Right kidney (tissue), 9 donors: ENCODE results near the gene LAGE3.

Experiments
- DNase-seq: peaks from one replicate; pipeline ENCODE4 v3.0.0-alpha.2; 2016
- long read RNA-seq, 8 donors: transcript quantifications; one replicate each; lab custom pipeline, GENCODE V29; 2026

The LAGE3 gene
- long read RNA-seq, donor 1, transcript LAGE3-201 (3 exons, 949 nt), result major isoform, 56 of 56 reads
- long read RNA-seq, donor 1, partial matches to known transcripts, result 0 of 56 reads
- long read RNA-seq, donor 1, other reads (novel, unspliced or antisense), result 0 of 56 reads
- long read RNA-seq, donor 2, transcript LAGE3-201 (3 exons, 949 nt), result major isoform, 25 of 25 reads
- long read RNA-seq, donor 2, partial matches to known transcripts, result 0 of 25 reads
- long read RNA-seq, donor 2, other reads (novel, unspliced or antisense), result 0 of 25 reads
- long read RNA-seq, donor 3, transcript LAGE3-201 (3 exons, 949 nt), result major isoform, 24 of 24 reads
- long read RNA-seq, donor 3, partial matches to known transcripts, result 0 of 24 reads
- long read RNA-seq, donor 3, other reads (novel, unspliced or antisense), result 0 of 24 reads
- long read RNA-seq, donor 4, transcript LAGE3-201 (3 exons, 949 nt), result major isoform, 29 of 29 reads
- long read RNA-seq, donor 4, partial matches to known transcripts, result 0 of 29 reads
- long read RNA-seq, donor 4, other reads (novel, unspliced or antisense), result 0 of 29 reads
- long read RNA-seq, donor 5, transcript LAGE3-201 (3 exons, 949 nt), result major isoform, 26 of 26 reads
- long read RNA-seq, donor 5, partial matches to known transcripts, result 0 of 26 reads
- long read RNA-seq, donor 5, other reads (novel, unspliced or antisense), result 0 of 26 reads
- long read RNA-seq, donor 6, transcript LAGE3-201 (3 exons, 949 nt), result major isoform, 25 of 25 reads
- long read RNA-seq, donor 6, partial matches to known transcripts, result 0 of 25 reads
- long read RNA-seq, donor 6, other reads (novel, unspliced or antisense), result 0 of 25 reads
- long read RNA-seq, donor 7, transcript LAGE3-201 (3 exons, 949 nt), result major isoform, 39 of 39 reads
- long read RNA-seq, donor 7, partial matches to known transcripts, result 0 of 39 reads
- long read RNA-seq, donor 7, other reads (novel, unspliced or antisense), result 0 of 39 reads
- long read RNA-seq, donor 8, transcript LAGE3-201 (3 exons, 949 nt), result major isoform, 22 of 22 reads
- long read RNA-seq, donor 8, partial matches to known transcripts, result 0 of 22 reads
- long read RNA-seq, donor 8, other reads (novel, unspliced or antisense), result 0 of 22 reads

DNA sequence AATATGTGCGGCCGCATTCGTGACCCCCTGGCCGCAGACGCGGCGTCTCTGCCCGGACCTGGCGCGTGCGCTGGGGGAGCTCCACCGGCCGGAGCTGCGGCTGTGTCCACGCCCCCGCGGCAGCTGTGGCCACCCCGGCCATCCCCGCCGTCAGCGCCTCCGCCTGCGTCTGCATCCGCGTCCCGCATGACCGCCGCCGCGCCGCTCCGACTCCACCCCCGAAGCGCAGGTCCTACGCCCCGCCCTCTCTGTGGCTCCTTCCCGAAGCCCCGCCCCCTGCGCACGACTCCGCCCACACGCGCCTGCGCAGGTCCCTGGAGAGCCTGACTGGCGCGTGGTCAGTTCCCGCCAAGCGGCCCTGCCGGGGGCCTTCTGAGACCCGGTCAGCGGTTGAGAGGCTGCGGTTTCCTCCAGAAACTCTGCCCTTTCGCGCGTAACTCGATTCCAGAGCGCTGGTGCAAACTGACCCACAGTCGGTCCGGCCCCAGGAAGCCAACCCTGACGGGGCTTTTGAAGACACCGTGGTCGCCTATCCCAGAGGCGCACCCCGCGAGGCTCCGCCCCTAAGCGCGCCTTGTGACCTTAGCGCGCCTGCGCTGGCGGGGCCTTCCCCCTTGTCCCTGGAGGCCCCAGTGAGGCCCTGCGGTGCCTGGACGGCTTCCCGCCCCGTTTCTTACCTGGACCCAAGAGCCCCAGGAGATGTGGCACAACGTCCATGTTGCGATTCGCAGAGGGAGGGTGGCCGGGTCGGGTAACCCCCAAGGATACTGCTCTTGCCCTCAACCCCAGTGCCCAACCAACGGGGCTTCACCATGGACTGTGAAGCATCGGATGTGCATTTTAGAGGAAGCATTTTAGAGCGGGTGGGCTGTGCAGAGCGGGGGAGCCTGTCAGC lies at the start of gene LAGE3:
Gene LAGE3 (minus strand): TSS at position 554 of the 895 bp plus-strand sequence. CDS start 366 bp downstream, at position 188.
- peak; percentile 80 for DNase-seq

DNA sequence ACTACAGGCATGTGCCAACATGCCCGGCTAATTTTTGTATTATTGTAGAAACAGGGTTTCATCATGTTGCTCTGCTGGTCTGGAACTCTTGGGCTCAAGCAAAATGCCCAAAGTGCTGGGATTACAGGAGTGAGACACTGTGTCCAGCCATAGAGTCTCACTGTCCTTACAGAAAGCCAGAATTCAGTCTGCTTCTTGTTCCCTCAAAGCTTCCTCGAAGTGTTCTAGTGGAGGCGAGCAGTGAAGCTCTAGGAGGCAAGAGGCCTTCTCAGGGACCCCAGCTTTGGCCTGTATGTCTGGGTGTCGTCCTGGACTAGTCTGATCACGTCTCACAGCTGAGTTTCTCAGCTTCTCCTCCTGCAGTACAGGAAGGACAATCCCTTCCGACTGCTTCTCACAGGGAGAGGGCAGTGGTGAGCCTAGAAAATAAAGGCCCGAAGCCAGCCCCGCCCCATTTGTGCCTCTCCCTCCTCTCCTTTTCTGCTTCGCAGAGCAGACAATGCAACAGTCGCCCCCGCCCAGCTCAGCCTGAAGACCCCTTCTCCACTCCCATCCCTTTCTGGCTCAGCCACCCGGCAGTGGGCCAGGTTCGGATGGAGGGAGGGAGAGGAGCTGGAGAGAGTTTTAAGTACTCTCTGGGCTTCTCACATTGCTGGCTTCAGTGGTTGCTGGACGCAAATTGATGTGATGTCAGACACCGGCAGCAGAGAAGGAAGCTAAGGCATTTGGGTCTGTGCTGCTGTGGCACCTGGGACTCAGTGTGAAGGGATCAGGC lies 48.0 kb upstream of the LAGE3 start:
- peak; percentile 79 for DNase-seq

DNA sequence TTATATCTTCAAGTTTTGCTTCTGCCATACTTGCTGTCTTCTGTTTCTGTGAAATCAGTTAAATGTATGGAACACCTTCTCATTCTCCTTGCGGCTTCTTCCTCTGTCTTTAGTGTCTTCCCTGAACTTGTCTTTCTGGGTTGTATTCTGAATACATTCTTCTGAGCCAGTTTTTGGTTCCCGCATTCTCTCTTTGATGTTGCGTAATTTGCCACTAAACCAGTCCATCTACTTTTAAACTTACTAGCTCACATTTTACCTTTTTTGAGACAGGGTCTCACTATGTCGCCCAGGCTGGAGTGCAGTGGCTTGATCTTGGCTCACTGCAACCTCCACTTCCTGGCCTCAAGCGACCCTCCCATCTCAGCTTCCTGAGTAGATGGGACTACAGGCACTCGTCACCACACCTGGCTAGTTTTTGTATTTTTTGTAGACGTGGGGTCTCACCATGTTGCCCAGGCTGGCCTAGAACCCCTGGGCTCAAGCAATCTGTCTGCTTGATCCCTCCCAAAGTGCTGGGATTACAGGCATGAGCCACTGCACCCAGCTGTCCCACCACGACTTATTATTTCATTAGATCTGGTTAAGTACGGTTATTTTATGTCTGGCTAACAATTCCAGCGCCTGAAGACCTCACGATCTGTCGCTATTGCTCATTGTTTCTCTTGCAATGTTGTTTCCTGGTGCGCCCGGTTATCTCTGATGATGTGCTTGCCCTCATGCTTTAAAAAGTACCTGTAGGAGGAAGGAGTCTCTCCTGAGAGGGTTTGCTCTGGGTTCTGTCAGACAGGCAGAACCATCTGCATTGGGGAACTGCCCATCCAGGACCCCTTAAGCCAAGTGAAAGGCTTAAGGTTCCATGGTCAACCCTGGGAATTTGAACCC lies 46.8 kb upstream of the LAGE3 start:
- no peak for DNase-seq

DNA sequence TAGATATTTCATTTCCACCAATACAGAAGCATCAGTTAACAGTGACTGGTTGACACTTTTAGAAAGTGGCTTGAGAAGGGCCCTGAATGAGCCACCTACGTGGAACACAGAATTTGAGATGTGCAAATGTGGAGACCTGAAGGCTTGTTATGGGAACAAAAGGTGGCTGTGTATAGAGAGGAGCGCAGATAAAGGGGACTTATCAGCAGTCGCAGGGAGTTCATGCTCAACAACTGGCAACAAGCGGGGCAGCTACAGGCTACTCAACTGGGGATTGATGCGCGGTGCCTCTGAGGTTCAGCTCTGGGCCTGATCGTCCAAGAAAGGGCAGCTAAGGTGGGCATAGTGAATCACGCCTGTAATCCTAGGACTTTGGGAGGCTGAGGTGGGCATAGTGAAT lies 40.3 kb upstream of the LAGE3 start:
- DNase-seq, result no peak

GRCh38 chrX:154517101-154517781 lies 38.2 kb upstream of the LAGE3 start:
- DNase-seq, result peak; percentile 67

DNA sequence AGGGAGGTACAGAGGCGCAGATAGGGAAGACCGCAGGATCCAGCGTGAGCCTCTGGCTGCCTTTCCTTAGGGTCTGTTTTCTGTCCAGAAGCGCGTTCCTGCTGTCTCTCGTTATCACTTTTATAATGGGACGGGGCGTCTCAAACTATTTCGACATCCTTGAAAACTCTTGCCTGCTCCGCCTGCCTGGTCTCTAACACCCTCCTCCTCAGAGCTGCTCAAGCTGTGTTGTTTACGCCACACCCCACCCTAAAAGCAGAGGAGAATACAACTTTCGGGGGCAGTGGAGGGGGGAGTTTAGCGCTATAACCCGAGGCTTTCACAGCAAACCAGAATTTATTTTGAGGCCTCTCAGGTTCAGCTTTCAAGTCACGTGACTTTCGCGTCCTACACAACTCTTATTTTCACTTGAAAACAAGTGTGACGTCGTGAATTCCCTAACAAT lies 37.6 kb upstream of the LAGE3 start:
- no peak for DNase-seq

- peak; percentile 83 for DNase-seq
Observed at GRCh38 chrX:154515966-154516655, 37.0 kb upstream of the LAGE3 start, which contains the start of gene FAM3A. FAM3A (minus strand) TSS chrX:154516232; CDS start chrX:154515772, 460 bp downstream.

DNA sequence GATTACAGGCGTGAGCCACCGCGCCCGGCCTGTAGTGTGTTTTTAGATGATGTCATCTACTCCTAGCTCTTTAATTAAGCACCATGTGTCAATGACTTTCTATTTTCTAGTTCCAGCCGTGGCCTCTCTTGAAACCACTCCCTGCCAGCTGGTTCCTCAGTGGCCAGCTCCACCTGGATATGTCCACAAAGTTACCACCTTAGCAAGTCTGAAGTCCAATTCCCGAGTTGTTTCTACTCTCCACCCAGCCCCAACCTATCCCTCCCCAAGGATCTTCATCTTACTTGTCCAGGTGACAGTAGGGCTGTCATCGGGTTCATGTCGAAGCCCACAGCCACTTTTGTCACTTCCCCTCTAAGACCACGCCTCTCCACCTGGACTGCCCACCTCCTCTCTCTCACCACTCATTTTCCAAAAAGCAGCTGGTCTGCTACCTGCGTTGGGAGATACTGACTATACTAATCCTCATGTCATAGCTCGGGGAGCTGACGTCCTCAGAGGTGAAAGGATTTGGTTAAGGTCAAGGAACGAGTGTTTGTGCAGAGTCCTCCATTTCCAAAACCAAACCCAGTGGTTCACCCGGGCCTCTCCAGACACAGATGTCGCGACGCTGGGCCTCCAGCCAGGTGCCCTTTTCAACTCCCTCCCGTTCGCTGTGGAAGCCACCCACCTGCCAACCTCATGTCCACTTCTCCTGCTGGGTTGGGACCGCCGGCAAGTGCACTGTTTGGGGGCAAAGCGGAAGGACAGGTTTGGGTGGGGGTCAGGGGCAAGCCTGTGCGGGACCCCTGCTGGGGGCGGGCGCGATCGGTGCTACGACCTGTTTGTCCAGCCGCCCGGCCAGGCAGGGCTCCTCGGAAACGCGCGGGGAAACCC lies 36.2 kb upstream of the LAGE3 start:
- peak; percentile 25 for DNase-seq

GRCh38 chrX:154513716-154514115 lies 34.6 kb upstream of the LAGE3 start:
- no peak for DNase-seq

DNA sequence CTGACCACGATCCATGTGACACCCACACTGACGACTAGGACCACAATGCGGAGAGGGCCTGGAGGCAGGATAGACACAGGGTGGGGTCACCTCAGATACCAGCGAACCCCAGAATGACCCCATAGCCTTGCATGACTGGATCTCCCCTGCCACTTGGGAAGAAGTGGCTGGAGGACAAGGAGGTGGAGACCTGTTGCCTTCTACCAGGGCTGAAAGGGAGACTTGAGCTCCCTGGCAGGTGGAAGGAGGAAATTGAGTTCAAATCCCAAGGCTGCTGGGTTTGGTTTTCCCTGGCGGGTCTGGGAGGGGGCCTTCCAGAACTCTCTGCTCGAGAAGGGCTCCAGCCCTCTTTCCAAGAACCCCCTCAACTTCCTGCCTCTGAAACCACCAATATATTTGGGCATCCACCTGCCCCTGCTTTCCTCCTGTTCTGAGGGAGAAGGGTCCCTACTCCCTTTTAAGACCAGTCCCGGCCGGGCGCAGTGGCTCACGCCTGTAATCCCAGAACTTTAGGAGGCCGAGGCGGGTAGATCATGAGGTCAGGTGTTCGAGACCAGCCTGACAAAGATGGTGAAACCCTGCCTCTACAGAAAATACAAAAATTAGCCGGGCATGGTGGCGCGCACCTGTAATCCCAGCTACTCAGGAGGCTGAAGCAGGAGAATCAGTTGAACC lies 33.9 kb upstream of the LAGE3 start:
- no peak for DNase-seq

GRCh38 chrX:154511761-154512160 lies 32.7 kb upstream of the LAGE3 start:
- DNase-seq, result no peak

GRCh38 chrX:154509455-154509854 lies 30.4 kb upstream of the LAGE3 start:
- DNase-seq, result no peak

- DNase-seq, result no peak
Observed at GRCh38 chrX:154508384-154508745, 29.3 kb upstream of the LAGE3 start.

- no peak for DNase-seq
Observed at GRCh38 chrX:154507673-154508383, 28.7 kb upstream of the LAGE3 start.

DNA sequence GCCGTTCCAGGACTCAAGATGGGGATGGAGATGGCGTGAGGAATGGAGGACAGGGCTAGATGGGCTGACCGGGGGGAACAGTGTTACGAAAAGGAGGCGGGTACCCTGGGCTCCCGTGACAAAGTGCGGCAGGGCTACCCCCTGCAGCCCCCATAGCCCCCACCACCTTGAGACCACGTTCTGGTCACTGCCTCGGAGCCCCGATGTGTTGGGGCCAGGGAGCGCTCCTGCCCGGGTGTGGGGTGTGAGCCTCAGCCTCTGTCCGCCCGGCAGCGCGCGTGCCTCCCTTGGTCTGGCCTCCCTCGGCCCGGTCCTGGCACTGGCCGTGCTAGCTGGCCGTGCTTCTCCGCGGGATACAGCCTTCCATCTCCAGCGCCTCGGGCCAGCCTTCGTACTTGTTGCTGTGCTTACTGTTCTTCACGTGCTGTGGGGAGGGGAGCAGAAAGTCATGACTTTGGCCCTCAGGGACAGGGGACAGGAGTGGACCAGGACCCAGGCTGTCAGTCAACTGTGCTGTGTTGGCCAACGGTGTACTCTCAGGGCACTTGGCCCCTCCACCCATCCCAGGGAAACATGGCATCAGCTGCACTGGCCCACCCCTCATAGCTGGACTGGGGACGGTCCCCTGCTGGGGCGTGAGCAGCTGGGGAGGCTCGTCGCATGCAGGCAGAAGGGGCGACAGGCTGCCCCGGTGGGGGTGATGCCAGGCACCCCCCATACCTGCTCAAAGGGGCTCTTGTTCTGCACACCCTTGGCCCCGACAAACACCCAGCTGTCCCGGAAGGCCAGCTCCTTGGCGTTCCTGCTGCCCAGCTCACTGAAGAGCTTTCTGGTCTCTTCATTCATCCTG lies 27.6 kb upstream of the LAGE3 start:
- DNase-seq, result no peak
